ENCODE results near the gene PYGO2. TPM values are rescaled to one million over a fixed set of nuclear protein-coding genes. Genes with fewer than 3 reads are reported as not detected.

PYGO2 gene
- total and polyA plus RNA-seq, 2 of the 8 experiments (the other 6 are each of a cell fraction or from before 2014, with no cell fraction given): 31.0 to 31.6 TPM

DNA sequence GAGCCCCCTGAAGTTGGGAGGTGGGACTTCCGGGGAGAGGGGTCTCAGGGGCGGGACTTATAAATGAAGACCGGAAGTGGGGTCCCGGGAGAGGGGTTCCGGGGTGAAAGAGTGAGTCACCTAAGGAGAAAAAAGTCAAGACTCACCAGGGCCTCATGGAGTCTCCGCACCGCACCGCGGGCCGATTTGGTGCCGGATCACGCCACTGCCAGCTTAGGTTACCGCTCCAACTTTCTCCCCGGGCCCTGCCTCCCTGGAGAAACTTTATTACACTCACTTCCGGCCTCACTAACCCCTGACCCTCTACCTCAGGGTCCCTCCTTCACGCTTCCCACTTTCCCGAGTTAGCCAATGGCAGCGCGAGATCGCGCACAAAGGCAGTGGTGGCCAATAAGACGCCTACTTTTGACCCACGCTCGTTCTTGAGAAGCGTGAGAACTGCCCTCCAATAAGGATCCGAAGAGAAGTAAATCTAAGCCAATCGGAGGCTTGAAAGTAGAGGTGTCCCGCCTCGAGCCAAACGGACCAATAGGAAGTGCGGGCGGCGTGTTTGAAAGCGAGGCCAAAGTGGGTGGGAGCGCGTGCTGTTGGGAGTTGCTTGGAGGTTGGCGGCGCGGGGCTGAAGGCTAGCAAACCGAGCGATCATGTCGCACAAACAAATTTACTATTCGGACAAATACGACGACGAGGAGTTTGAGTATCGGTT lies 12.7 kb upstream of the PYGO2 start, which contains the start of gene CKS1B:
Gene CKS1B (plus strand): TSS at position 580 of the 706 bp plus-strand sequence. CDS start 65 bp downstream, at position 645.
- Histone ChIP-seq H3K36me3 (ENCODE audit: control insufficient read depth in 2 of 4, insufficient read depth in 4 of 4, low read length in 3 of 4) (peaks cover 4 to 12% (median 10%) of the 10 kb centered on the region in 4 experiments), H4K5ac (ENCODE audit: insufficient read length, low read depth, low read length) (peak within 1 kb of the TSS; percentile 94), H3K56ac (replicated peaks; ENCODE audit: insufficient read length, low read depth, low read length) (peak within 1 kb of the TSS; percentile 59), H2BK20ac (ENCODE audit: low read length) (no peak within 1 kb of the TSS; the same call in 1 of the 2 replicates), H3K27me3 (replicated peaks in 1 of 4; ENCODE audit: control insufficient read depth in 3 of 4, extremely low read depth in 1 of 4, insufficient read depth in 3 of 4, low read length in 3 of 4) (no peaks in the 10 kb centered on the region), H3K9me3 (ENCODE audit: insufficient read depth in 2 of 2, low read depth in 1 of 2, low read length in 1 of 2) (no peaks in the 10 kb centered on the region), H2BK5ac (ENCODE audit: low read depth, low read length) (peak within 1 kb of the TSS; percentile 99), H3K23ac (ENCODE audit: insufficient read length) (no peak within 1 kb of the TSS), H4K8ac (ENCODE audit: extremely low read depth, insufficient read depth, low read length) (peak within 1 kb of the TSS; percentile 85; the same call in 1 of the 2 replicates), H4K20me1 (replicated peaks in 1 of 2; ENCODE audit: control insufficient read depth in 1 of 2, insufficient read depth in 2 of 2, low read length in 2 of 2) (peaks cover under 1 to 8% of the 10 kb centered on the region in 2 experiments), H3K23me2 (ENCODE audit: low read depth, low read length) (peaks cover 26% of the 10 kb centered on the region), H3K4me1 (replicated peaks in 1 of 4; ENCODE audit: control insufficient read depth in 3 of 4, insufficient read depth in 4 of 4, low read length in 3 of 4) (peaks cover 3 to 13% (median 11%) of the 10 kb centered on the region in 4 experiments; a peak in 6 of 7 replicates), H2BK12ac (ENCODE audit: low read depth, low read length) (peak within 1 kb of the TSS; percentile 93), H3K27ac (ENCODE audit: low read depth, low read length) (peak within 1 kb of the TSS; percentile 95), H3K4me2 (ENCODE audit: insufficient read depth in 1 of 2, low read depth in 2 of 2, low read length in 2 of 2) (peak within 1 kb of the TSS; percentile 78 to 94), H2BK120ac (replicated peaks; ENCODE audit: low read depth, low read length) (peak within 1 kb of the TSS; percentile 25), H2BK15ac (ENCODE audit: low read length) (peak within 1 kb of the TSS; percentile 98; the same call in 1 of the 2 replicates), H3K14ac (ENCODE audit: insufficient read length) (peak within 1 kb of the TSS; percentile 84), H3K18ac (ENCODE audit: extremely low read depth, low read length) (peak within 1 kb of the TSS; percentile 98), H3K4ac (replicated peaks; ENCODE audit: insufficient read length, low read depth, low read length) (peak within 1 kb of the TSS; percentile 42), H2AK5ac (ENCODE audit: low read depth, low read length) (peak within 1 kb of the TSS; percentile 56), H3K9ac (replicated peaks in 1 of 4; ENCODE audit: extremely low read depth in 1 of 4, low read depth in 3 of 4, low read length in 3 of 4) (peak within 1 kb of the TSS; percentile 85 to 98 (median 86)), H3K4me3 (ENCODE audit: extremely low read depth in 1 of 4, insufficient read depth in 2 of 4, low read depth in 3 of 4, low read length in 4 of 4) (peak within 1 kb of the TSS; percentile 87 to 99 (median 96)), H2AFZ (ENCODE audit: low read length) (no peak within 1 kb of the TSS; the same call in 1 of the 2 replicates), H4K91ac (replicated peaks; ENCODE audit: insufficient read length, low read length) (peak within 1 kb of the TSS; percentile 84), H3K79me1 (ENCODE audit: low read depth, low read length) (peaks cover 3% of the 10 kb centered on the region; the same call in 1 of the 2 replicates), H3K79me2 (ENCODE audit: control insufficient read depth in 1 of 2, insufficient read depth in 2 of 2, low read length in 2 of 2) (peaks cover 24 to 54% of the 10 kb centered on the region in 2 experiments)
- 1% methylated on average over 43 of the region's 47 CpGs; no CpG with 5 or more reads in 1 of the 2 experiments for WGBS, 2 experiments (ENCODE audit: extremely low coverage in 1 of 2, insufficient coverage in 1 of 2, insufficient read length in 1 of 2, insufficient replicate concordance in 2 of 2, low coverage in 1 of 2, low lambda C conversion rate in 2 of 2, missing lambda C conversion rate in 1 of 2)
- CTCF ChIA-PET (ENCODE audit: partially characterized antibody): interaction anchor here (1.0 to 20.6 kb wide), 7 partner anchors 9 to 137 kb away, joined by 3 to 334 read pairs (median 3); partner anchors contain the start of genes FLAD1 and LENEP
- DNase-seq (ENCODE audit: low read depth in 1 of 2, low spot score in 2 of 2): peak; percentile 91 to 98
- FAIRE-seq: peak; percentile 89
- POLR2A ChIA-PET (ENCODE audit: partially characterized antibody): interaction anchor here (0.6 to 42.8 kb wide), 16 partner anchors 7 to 168 kb away, joined by 3 to 702 read pairs (median 4); partner anchors contain the start of genes ADAM15, EFNA3, FLAD1 and LENEP
- TF ChIP-seq SRF (IDR thresholded peaks at IDR 0.05; ENCODE audit: low read depth, low read length) (no peak), RBBP5 (IDR thresholded peaks at IDR 0.05; ENCODE audit: borderline replicate concordance, low read depth, low read length) (peak; percentile 20; the same call in 1 of the 2 replicates), CHD2 (IDR thresholded peaks at IDR 0.05; ENCODE audit: low read length) (peak; percentile 88), JUND (IDR thresholded peaks at IDR 0.05; ENCODE audit: low read length) (peak; percentile 89), EZH2 (IDR thresholded peaks at IDR 0.05; ENCODE audit: low read depth, low read length, severe bottlenecking) (no peak), ATF3 (IDR thresholded peaks at IDR 0.05; ENCODE audit: insufficient read depth, low read depth, low read length) (0 out of 2 replicates have a peak, but pooled peaks have one; percentile 20), ASH2L (IDR thresholded peaks at IDR 0.05; ENCODE audit: low read length) (peak; percentile 76), POLR2A (IDR thresholded peaks at IDR 0.05; ENCODE audit: control extremely low read depth in 1 of 2, low read depth in 2 of 2, low read length in 2 of 2) (peak; percentile 46 to 82), TBP (IDR thresholded peaks at IDR 0.05; ENCODE audit: low read depth, low read length) (peak; percentile 63), KDM5A (IDR thresholded peaks at IDR 0.05; ENCODE audit: low read length) (peak; percentile 31; the same call in 1 of the 2 replicates), TCF12 (IDR thresholded peaks at IDR 0.05; ENCODE audit: low read depth, low read length) (no peak)

All from H1 (cell line).